PFSK-1 (cell line): Measurements from ENCODE around the gene MLNR.

Experiments
- FOXP2 ChIP-seq: optimal IDR thresholded peaks from 2 replicates; pipeline ENCODE3; 2011; ENCODE audit warnings: borderline replicate concordance, control low read depth, inconsistent platforms; ENCODE audit not compliant: insufficient read depth; ENCODE audit errors: extremely low read length, extremely low read depth
- POLR2AphosphoS5 ChIP-seq: IDR thresholded peaks from 2 replicates; pipeline ENCODE4 v1.6.1; 2012; ENCODE audit warnings: low read depth, mild to moderate bottlenecking, control low read depth, low read length, moderate library complexity
- REST ChIP-seq, 2 experiments: IDR thresholded peaks; 2 replicates each; pipeline versions ENCODE4 v1.6.1 to v1.8.0; 2011 to 2012; ENCODE audit warnings: low read depth in 2 of 2, low read length in 2 of 2, control low read depth in 1 of 2, inconsistent platforms in 1 of 2, mild to moderate bottlenecking in 1 of 2, moderate library complexity in 1 of 2; ENCODE audit not compliant: insufficient read depth in 1 of 2
- SIN3A ChIP-seq: IDR thresholded peaks from 2 replicates; pipeline ENCODE4 v1.6.1; 2012; ENCODE audit warnings: mild to moderate bottlenecking, low read length, moderate library complexity, borderline replicate concordance; ENCODE audit not compliant: insufficient read depth
- TAF1 ChIP-seq: IDR thresholded peaks from 2 replicates; pipeline ENCODE4 v1.6.1; 2012; ENCODE audit warnings: low read length, control low read depth, borderline replicate concordance; ENCODE audit not compliant: insufficient read depth

Gene MLNR

DNA sequence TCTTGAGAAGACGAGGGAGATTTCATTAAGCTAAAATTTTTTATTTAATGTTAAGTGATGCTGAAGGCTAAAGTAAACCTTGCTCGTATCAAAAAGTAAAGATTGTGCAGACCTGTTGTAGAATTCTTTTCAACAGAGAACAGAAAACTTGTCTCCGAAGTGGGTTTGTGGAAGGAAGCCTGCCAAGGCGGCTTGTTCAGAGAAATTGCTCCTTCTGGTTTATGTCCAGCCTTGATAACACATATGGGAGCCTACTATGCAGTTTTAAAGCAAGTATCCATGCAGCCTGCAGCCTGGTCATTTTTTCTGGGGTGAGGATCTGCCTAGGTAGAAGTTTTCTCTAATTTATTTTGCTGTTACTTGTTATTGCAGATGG, 1.4 kb downstream of the MLNR start:
- TF ChIP-seq POLR2AphosphoS5 (no peak), TAF1 (no peak), FOXP2 (no peak), REST (IDR thresholded peaks at IDR 0.05; ENCODE audit: insufficient read depth in 1 of 2, low read depth in 2 of 2, low read length in 2 of 2) (no peak), SIN3A (no peak)

DNA sequence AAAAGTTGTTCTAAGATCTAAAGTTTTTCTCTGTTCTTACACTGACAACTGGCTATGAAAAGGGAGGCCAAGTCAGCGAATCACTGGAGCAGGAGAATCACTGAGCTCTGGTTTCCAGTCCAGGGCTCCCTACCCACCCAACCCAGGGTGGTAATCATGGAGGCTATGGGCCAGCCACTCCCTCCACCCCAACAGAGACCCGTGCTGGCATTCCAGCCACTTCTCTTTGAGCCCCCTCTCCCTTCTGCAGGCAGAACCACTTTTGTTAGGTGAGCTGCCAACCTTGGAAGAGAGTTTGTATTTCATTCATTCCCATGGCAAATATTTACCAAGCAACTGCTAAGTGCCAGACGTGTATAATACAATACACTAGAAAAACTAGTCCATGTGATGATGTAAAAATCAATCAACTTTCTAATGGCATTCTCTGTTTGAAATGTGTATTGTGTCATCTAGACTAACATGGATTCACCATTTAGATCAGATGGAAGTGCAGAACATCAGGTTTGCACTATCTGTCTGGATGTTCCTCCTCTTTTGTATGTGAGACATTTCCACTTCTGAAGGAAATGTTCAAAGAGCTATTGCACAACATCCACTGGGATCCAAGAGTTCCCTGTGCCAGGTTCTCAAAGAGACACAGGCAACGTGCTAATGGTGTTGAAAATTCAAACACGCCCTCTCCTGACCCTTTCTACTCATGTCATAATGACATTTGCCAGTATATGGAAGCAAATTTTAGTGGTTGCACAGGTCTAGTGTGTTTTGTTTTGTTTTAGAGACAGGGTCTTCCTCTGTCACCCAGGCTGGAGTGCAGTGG, 5.3 kb downstream of the MLNR start:
- TF ChIP-seq SIN3A, result no peak

DNA sequence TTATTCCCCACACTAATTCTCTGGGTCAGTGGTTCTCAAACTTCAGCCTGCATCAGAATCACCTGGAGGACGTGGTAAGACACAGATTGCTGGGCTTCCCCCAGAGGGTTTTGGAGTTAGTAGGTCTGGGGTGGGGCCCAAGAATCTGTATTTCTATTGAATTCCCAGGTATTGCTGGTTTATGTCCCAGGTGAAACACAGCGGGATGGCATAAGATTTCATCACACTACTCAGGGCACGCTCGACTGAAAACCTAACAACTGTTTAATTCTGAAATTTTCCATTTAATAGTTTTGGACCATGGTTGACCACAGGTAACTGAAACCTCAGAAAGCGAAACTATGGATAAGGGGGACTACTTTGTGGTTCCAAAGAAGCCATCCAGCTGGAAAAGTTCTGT, 6.5 kb downstream of the MLNR start:
- no peak for TF ChIP-seq POLR2AphosphoS5
- no peak for TF ChIP-seq REST (IDR thresholded peaks at IDR 0.05; ENCODE audit: insufficient read depth in 1 of 2, low read depth in 2 of 2, low read length in 2 of 2)
- no peak for TF ChIP-seq FOXP2
- no peak for TF ChIP-seq TAF1
- TF ChIP-seq SIN3A, result no peak

- no peak for TF ChIP-seq TAF1
- no peak for TF ChIP-seq FOXP2
- no peak for TF ChIP-seq SIN3A
- TF ChIP-seq REST (IDR thresholded peaks at IDR 0.05; ENCODE audit: insufficient read depth in 1 of 2, low read depth in 2 of 2, low read length in 2 of 2), result no peak
- TF ChIP-seq POLR2AphosphoS5, result no peak
These were observed 14.6 kb downstream of the MLNR start for GRCh38 chr13:49234741-49235140.

DNA sequence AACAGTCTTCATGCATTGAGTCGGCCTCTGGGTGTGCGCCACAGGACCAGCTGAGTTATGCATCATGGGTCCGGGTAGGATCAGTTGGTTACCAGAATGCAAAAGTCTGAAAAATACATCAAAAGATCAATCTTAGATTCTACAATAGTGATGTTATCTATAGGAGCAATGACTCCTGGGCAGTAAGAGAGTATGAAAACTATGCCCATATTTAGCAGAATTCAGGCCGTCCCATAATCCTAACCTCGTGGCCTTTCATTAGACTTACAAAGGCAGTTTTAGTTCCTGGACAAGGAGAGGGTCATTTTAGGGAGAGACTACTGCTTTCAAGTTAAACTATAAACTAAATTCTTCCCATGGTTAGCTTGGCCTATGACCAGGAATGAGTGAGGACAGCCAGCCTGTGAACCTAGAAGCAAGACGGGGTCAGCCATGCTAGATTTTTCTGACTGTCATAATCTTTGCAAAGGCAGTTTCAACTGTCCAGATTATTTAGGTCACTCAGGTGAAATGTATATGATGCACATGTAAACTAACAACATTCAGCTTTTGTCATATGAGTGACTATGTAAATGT, 15.8 kb downstream of the MLNR start:
- TF ChIP-seq REST (IDR thresholded peaks at IDR 0.05; ENCODE audit: insufficient read depth in 1 of 2, low read depth in 2 of 2, low read length in 2 of 2), result no peak
- no peak for TF ChIP-seq FOXP2
- TF ChIP-seq SIN3A, result no peak
- TF ChIP-seq TAF1, result no peak
- no peak for TF ChIP-seq POLR2AphosphoS5
